Tibial artery (tissue), 4 donors: ENCODE measurements around the gene VAPB.

ENCODE experiments used
- DNase-seq, 2 donors: peaks; one replicate each; pipeline ENCODE4 v3.0.0-alpha.2; 2019
- H3K27ac ChIP-seq, 2 donors: fragments of 200-600 bp; sonication (generic) in 1 of 2; 1 replicate in 1 of 2; 2 replicates in 1 of 2; pipeline ENCODE4 v1.5.1; 2018 to 2019; ENCODE audit warnings: mild to moderate bottlenecking in 1 of 2
- H3K27me3 ChIP-seq, 2 donors: fragments of 200-600 bp; sonication (generic) in 1 of 2; one replicate each; pipeline versions ENCODE4 v1.5.1 to v1.6.0; 2016 to 2019
- H3K36me3 ChIP-seq, 3 donors: fragments of 200-600 bp; sonication (generic) in 2 of 3; one replicate each; pipeline ENCODE4 v1.5.1; 2016 to 2019; ENCODE audit warnings: mild to moderate bottlenecking in 2 of 3
- H3K4me1 ChIP-seq, 4 donors: fragments of 200-600 bp; sonication (generic) in 2 of 4; 1 replicate in 3 of 4; 2 replicates in 1 of 4; pipeline ENCODE4 v1.5.1; 2016 to 2019
- H3K4me3 ChIP-seq, 2 donors: fragments of 200-600 bp; sonication (generic) in 1 of 2; 1 replicate in 1 of 2; 2 replicates in 1 of 2; pipeline ENCODE4 v1.5.1; 2018 to 2019; ENCODE audit warnings: mild to moderate bottlenecking in 2 of 2
- H3K9me3 ChIP-seq, 3 donors: fragments of 200-600 bp; sonication (generic) in 1 of 3; one replicate each; pipeline ENCODE4 v1.5.1; 2016 to 2019
- CTCF ChIP-seq, 2 experiments: fragments of 200-600 bp in 1 of 2; fragments of 450-650 bp in 1 of 2; IDR thresholded peaks; one replicate each; pipeline ENCODE4 v1.5.1; 2017 to 2019; ENCODE audit warnings: antibody characterized with exemption in 2 of 2, mild to moderate bottlenecking in 1 of 2, moderate library complexity in 1 of 2
- intact Hi-C: fragments of 100-400 bp; cut with DNase I; formaldehyde crosslinking; loops from one replicate; pipeline ENCODE4 v1.15.0; 2023; ENCODE audit warnings: low total_unique reads

Gene VAPB

GRCh38 chr20:58466095-58466708 lies 77.2 kb downstream of the VAPB start:
- intact Hi-C loops: no loop called here
- Histone ChIP-seq H3K27me3 (no peaks in the 10 kb centered on the region), H3K9me3 (no peaks in the 10 kb centered on the region), H3K4me3 (no peak overlapping the region), H3K4me1 (no peaks in the 10 kb centered on the region), H3K27ac (no peak overlapping the region), H3K36me3 (no peaks in the 10 kb centered on the region)
- TF ChIP-seq CTCF (IDR thresholded peaks at IDR 0.05): no peak
- DNase-seq: no peak

- H3K4me3 ChIP-seq: no peak overlapping the region
- no peaks in the 10 kb centered on the region for H3K27me3 ChIP-seq
- no peaks in the 10 kb centered on the region for H3K4me1 ChIP-seq
- no peak overlapping the region for H3K27ac ChIP-seq
- intact Hi-C loops: no loop called here
- H3K36me3 ChIP-seq: no peaks in the 10 kb centered on the region
- DNase-seq: no peak
- no peak for TF ChIP-seq CTCF (IDR thresholded peaks at IDR 0.05)
- no peaks in the 10 kb centered on the region for H3K9me3 ChIP-seq
These were observed 77.9 kb downstream of the VAPB start for GRCh38 chr20:58466729-58467571.

GRCh38 chr20:58467572-58468527 lies 78.8 kb downstream of the VAPB start:
- H3K36me3 ChIP-seq: no peaks in the 10 kb centered on the region
- no peak overlapping the region for H3K27ac ChIP-seq
- no peak for DNase-seq
- H3K9me3 ChIP-seq: no peaks in the 10 kb centered on the region
- no peaks in the 10 kb centered on the region for H3K27me3 ChIP-seq
- no peaks in the 10 kb centered on the region for H3K4me1 ChIP-seq
- no peak overlapping the region for H3K4me3 ChIP-seq
- intact Hi-C loops: no loop called here
- no peak for TF ChIP-seq CTCF (IDR thresholded peaks at IDR 0.05)

GRCh38 chr20:58469616-58470015 lies 80.6 kb downstream of the VAPB start:
- Histone ChIP-seq H3K4me1 (no peaks in the 10 kb centered on the region), H3K9me3 (no peaks in the 10 kb centered on the region), H3K4me3 (no peak overlapping the region), H3K27me3 (no peaks in the 10 kb centered on the region), H3K27ac (no peak overlapping the region), H3K36me3 (no peaks in the 10 kb centered on the region)
- no peak for TF ChIP-seq CTCF (IDR thresholded peaks at IDR 0.05)
- no peak for DNase-seq
- intact Hi-C loops: no loop called here

GRCh38 chr20:58470336-58471192 lies 81.5 kb downstream of the VAPB start:
- intact Hi-C loops: no loop called here
- H3K4me3 ChIP-seq: no peak overlapping the region
- TF ChIP-seq CTCF (IDR thresholded peaks at IDR 0.05): no peak
- H3K4me1 ChIP-seq: no peaks in the 10 kb centered on the region
- no peaks in the 10 kb centered on the region for H3K36me3 ChIP-seq
- no peak overlapping the region for H3K27ac ChIP-seq
- no peaks in the 10 kb centered on the region for H3K9me3 ChIP-seq
- no peaks in the 10 kb centered on the region for H3K27me3 ChIP-seq
- DNase-seq: no peak
